ENCODE measurements around the gene C10orf67.

The C10orf67 gene

GRCh38 chr10:23194471-23194965, 150.1 kb downstream of the C10orf67 start:
- Histone ChIP-seq H3K4me2 (ENCODE audit: insufficient read depth, low read length) (no peak overlapping the region), H3K9me3 (ENCODE audit: insufficient read depth, low read length, severe bottlenecking) (no peaks in the 10 kb centered on the region), H3K4me3 (ENCODE audit: low read depth in 1 of 2, low read length in 2 of 2) (no peak overlapping the region), H3K27me3 (ENCODE audit: insufficient read depth, low read length, poor library complexity) (no peaks in the 10 kb centered on the region), H3K36me3 (ENCODE audit: insufficient read depth, low read length) (no peaks in the 10 kb centered on the region), H3K27ac (ENCODE audit: low read length) (no peak overlapping the region), H2AFZ (ENCODE audit: low read depth, low read length) (no peak overlapping the region), H3K9ac (ENCODE audit: low read depth, low read length) (no peak overlapping the region), H4K20me1 (ENCODE audit: insufficient read depth, low read length) (no peaks in the 10 kb centered on the region), H3K4me1 (ENCODE audit: insufficient read depth, low read length) (no peaks in the 10 kb centered on the region), H3K79me2 (ENCODE audit: insufficient read depth, low read length) (no peaks in the 10 kb centered on the region)
- no peak for DNase-seq
- TF ChIP-seq EZH2 (IDR thresholded peaks at IDR 0.05; ENCODE audit: borderline replicate concordance, low read depth, low read length, severe bottlenecking), result no peak
- no peak for ATAC-seq (ENCODE audit: insufficient read depth, low read depth)

- no peaks in the 10 kb centered on the region for H4K20me1 ChIP-seq (ENCODE audit: insufficient read depth, low read length)
- ATAC-seq (ENCODE audit: insufficient read depth, low read depth) (no peak), DNase-seq (no peak)
- H3K4me3 ChIP-seq (ENCODE audit: low read depth in 1 of 2, low read length in 2 of 2), result no peak overlapping the region
- no peaks in the 10 kb centered on the region for H3K36me3 ChIP-seq (ENCODE audit: insufficient read depth, low read length)
- H2AFZ ChIP-seq (ENCODE audit: low read depth, low read length), result no peak overlapping the region
- no peak overlapping the region for H3K27ac ChIP-seq (ENCODE audit: low read length)
- no peaks in the 10 kb centered on the region for H3K4me1 ChIP-seq (ENCODE audit: insufficient read depth, low read length)
- H3K79me2 ChIP-seq (ENCODE audit: insufficient read depth, low read length), result no peaks in the 10 kb centered on the region
- H3K4me2 ChIP-seq (ENCODE audit: insufficient read depth, low read length), result no peak overlapping the region
- H3K9ac ChIP-seq (ENCODE audit: low read depth, low read length), result no peak overlapping the region
- TF ChIP-seq EZH2 (IDR thresholded peaks at IDR 0.05; ENCODE audit: borderline replicate concordance, low read depth, low read length, severe bottlenecking) (no peak), CTCF (IDR thresholded peaks at IDR 0.05; ENCODE audit: borderline replicate concordance, extremely low read depth, low read length, poor library complexity, severe bottlenecking) (no peak)
- H3K9me3 ChIP-seq (ENCODE audit: insufficient read depth, low read length, severe bottlenecking), result no peaks in the 10 kb centered on the region
- no peaks in the 10 kb centered on the region for H3K27me3 ChIP-seq (ENCODE audit: insufficient read depth, low read length, poor library complexity)
These were observed 151.0 kb downstream of the C10orf67 start for GRCh38 chr10:23193435-23194074.

- Histone ChIP-seq H3K36me3 (ENCODE audit: insufficient read depth, low read length) (no peaks in the 10 kb centered on the region), H3K9ac (ENCODE audit: low read depth, low read length) (no peak overlapping the region), H3K27me3 (ENCODE audit: insufficient read depth, low read length, poor library complexity) (no peaks in the 10 kb centered on the region), H2AFZ (ENCODE audit: low read depth, low read length) (no peak overlapping the region), H3K9me3 (ENCODE audit: insufficient read depth, low read length, severe bottlenecking) (no peaks in the 10 kb centered on the region), H3K79me2 (ENCODE audit: insufficient read depth, low read length) (no peaks in the 10 kb centered on the region), H3K4me2 (ENCODE audit: insufficient read depth, low read length) (no peak overlapping the region), H3K4me3 (ENCODE audit: low read depth in 1 of 2, low read length in 2 of 2) (no peak overlapping the region), H3K27ac (ENCODE audit: low read length) (no peak overlapping the region), H3K4me1 (ENCODE audit: insufficient read depth, low read length) (no peaks in the 10 kb centered on the region), H4K20me1 (ENCODE audit: insufficient read depth, low read length) (no peaks in the 10 kb centered on the region)
- DNase-seq (no peak), ATAC-seq (ENCODE audit: insufficient read depth, low read depth) (no peak)
- no peak for TF ChIP-seq EZH2 (IDR thresholded peaks at IDR 0.05; ENCODE audit: borderline replicate concordance, low read depth, low read length, severe bottlenecking)
- TF ChIP-seq CTCF (IDR thresholded peaks at IDR 0.05; ENCODE audit: borderline replicate concordance, extremely low read depth, low read length, poor library complexity, severe bottlenecking), result no peak
These were observed 151.7 kb downstream of the C10orf67 start for GRCh38 chr10:23192712-23193434.
